Thoracic aorta (tissue), 2 donors: ENCODE measurements around the gene CLDN22. TPM values are rescaled to one million over a fixed set of nuclear protein-coding genes. Genes with fewer than 3 reads are reported as not detected.

Experiments
- ATAC-seq: fragments of 150-250 bp; one replicate; pipeline ENCODE4 v1.8.0; 2017; ENCODE audit warnings: low read depth; ENCODE audit not compliant: insufficient number of reproducible peaks, low FRiP score
- DNase-seq: peaks from one replicate; pipeline ENCODE4 v3.0.0-alpha.2; 2020; ENCODE audit warnings: low spot score
- H3K27ac ChIP-seq, 2 donors: fragments of 200-600 bp; sonication (generic); 1 replicate in 1 of 2; 2 replicates in 1 of 2; pipeline ENCODE4 v1.5.1; 2016; ENCODE audit warnings: mild to moderate bottlenecking in 2 of 2, moderate library complexity in 2 of 2
- H3K27me3 ChIP-seq: fragments of 200-600 bp; sonication (generic); replicated peaks from 2 replicates; pipeline ENCODE4 v1.6.0; 2016; ENCODE audit warnings: mild to moderate bottlenecking; ENCODE audit not compliant: insufficient read depth
- H3K36me3 ChIP-seq: fragments of 200-600 bp; sonication (generic); one replicate; pipeline ENCODE4 v1.5.1; 2016
- H3K4me1 ChIP-seq, 2 donors: fragments of 200-600 bp; sonication (generic); 1 replicate in 1 of 2; 2 replicates in 1 of 2; pipeline versions ENCODE4 v1.5.1 to v1.6.0; 2016; ENCODE audit warnings: low read depth in 2 of 2, mild to moderate bottlenecking in 1 of 2; ENCODE audit not compliant: control insufficient read depth in 1 of 2
- H3K4me3 ChIP-seq: fragments of 200-600 bp; sonication (generic); 2 replicates; pipeline ENCODE4 v1.5.1; 2016; ENCODE audit warnings: mild to moderate bottlenecking
- H3K9me3 ChIP-seq: fragments of 200-600 bp; sonication (generic); 2 replicates; pipeline ENCODE4 v1.5.1; 2016
- CTCF ChIP-seq: fragments of 200-600 bp; sonication (generic); IDR thresholded peaks from one replicate; pipeline ENCODE4 v1.5.1; 2019; ENCODE audit warnings: antibody characterized with exemption
- total RNA-seq, 2 donors: library from RNA; depleted of rRNA; stranded (reverse); fragments of >200 nt; gene quantifications; one replicate each; pipeline versions ENCODE4 v1.1.0 to v1.2.3, GENCODE V29; 2016

Gene CLDN22
- total RNA-seq, 2 donors from 2014 or later = not detected

DNA sequence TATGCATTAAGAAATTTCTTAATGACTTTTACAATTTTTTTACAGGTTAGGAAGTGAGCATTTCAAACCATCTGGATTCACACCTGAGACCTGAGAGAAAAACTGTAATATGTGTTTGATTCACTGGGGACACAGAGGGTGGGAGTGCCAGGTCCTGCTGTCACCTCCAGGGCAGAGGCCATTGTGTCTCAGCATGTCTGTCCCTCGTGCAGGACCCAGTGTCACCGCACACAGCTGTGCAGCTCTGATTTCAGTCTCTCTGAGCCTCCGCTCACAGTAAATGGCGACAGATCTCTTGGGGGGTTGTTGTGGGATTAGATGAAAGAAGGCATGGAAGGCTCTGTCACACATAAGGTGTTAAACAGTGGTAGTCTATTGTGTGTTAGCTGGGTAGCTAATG lies 25.2 kb upstream of the CLDN22 start:
- TF ChIP-seq CTCF = no peak
- no peak overlapping the region for H3K27ac ChIP-seq
- H3K4me3 ChIP-seq = no peak overlapping the region
- H3K36me3 ChIP-seq = no peaks in the 10 kb centered on the region
- no peak for DNase-seq
- no peaks in the 10 kb centered on the region for H3K9me3 ChIP-seq
- peaks cover 0 to 3% of the 10 kb centered on the region in 2 donors for H3K4me1 ChIP-seq
- H3K27me3 ChIP-seq = no peaks in the 10 kb centered on the region
- ATAC-seq = no peak

DNA sequence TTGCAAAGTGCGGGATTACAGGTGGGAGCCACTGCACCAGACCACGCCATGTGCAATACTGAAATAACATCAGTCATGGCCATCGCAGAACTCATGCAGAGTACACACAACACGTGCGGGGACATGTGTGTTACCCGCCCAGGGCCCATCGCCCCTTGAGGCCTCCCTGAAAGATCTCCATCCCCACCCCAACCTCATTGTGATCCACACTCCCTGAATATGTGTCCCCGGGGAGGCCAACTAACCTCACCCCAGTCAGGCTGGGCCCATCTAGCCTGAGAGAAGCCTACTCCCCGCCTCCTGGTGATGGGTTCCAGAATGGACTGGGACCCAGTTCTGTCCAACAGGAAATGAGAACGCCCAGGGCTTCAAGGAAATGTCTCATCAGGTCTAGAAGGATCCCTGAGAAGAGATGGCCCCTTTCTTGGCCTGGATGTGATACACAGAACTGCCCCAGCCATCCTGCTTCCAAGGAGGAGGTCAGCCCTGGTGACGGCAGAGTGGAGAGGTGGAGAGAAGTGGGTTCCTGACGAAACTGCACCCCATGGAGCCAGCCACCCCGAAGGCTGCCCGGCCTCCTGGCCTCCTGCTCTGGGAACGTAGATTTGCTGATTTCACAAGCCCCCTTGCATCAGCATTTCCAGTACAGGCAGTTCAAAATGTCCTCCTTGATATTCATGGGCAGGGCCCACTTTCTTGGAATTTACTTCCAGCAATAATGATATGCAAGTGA lies 24.6 kb upstream of the CLDN22 start:
- H3K4me3 ChIP-seq = no peak overlapping the region
- no peak overlapping the region for H3K27ac ChIP-seq
- H3K9me3 ChIP-seq = no peaks in the 10 kb centered on the region
- peaks cover 0 to 3% of the 10 kb centered on the region in 2 donors for H3K4me1 ChIP-seq
- H3K36me3 ChIP-seq = no peaks in the 10 kb centered on the region
- no peaks in the 10 kb centered on the region for H3K27me3 ChIP-seq
- no peak for TF ChIP-seq CTCF
- no peak for DNase-seq
- no peak for ATAC-seq

- no peak for TF ChIP-seq CTCF
- ATAC-seq (no peak), DNase-seq (no peak)
- H3K9me3 ChIP-seq = no peaks in the 10 kb centered on the region
- peaks cover 0 to 3% of the 10 kb centered on the region in 2 donors for H3K4me1 ChIP-seq
- no peak overlapping the region for H3K4me3 ChIP-seq
- no peaks in the 10 kb centered on the region for H3K36me3 ChIP-seq
- H3K27ac ChIP-seq = no peak overlapping the region
- no peaks in the 10 kb centered on the region for H3K27me3 ChIP-seq
Observed at GRCh38 chr4:183343730-183344129, 23.7 kb upstream of the CLDN22 start.

GRCh38 chr4:183342541-183343533 lies 22.8 kb upstream of the CLDN22 start:
- Histone ChIP-seq H3K4me1 (peaks cover 0 to 3% of the 10 kb centered on the region in 2 donors), H3K4me3 (peak overlapping the region; percentile 35), H3K27ac (no peak overlapping the region), H3K27me3 (no peaks in the 10 kb centered on the region), H3K36me3 (no peaks in the 10 kb centered on the region), H3K9me3 (no peaks in the 10 kb centered on the region)
- DNase-seq (no peak), ATAC-seq (no peak)
- TF ChIP-seq CTCF = no peak

GRCh38 chr4:183337833-183338232 lies 17.8 kb upstream of the CLDN22 start:
- TF ChIP-seq CTCF = no peak
- H3K27ac ChIP-seq = no peak overlapping the region
- no peaks in the 10 kb centered on the region for H3K9me3 ChIP-seq
- DNase-seq (no peak), ATAC-seq (no peak)
- no peaks in the 10 kb centered on the region for H3K27me3 ChIP-seq
- no peaks in the 10 kb centered on the region for H3K36me3 ChIP-seq
- H3K4me3 ChIP-seq = no peak overlapping the region
- peaks cover 0 to 5% of the 10 kb centered on the region in 2 donors for H3K4me1 ChIP-seq
